ENCODE data around the gene TTC23.
A peak's percentile ranks its signal among the peaks of the same experiment; 100 is the strongest.
"Not testable (repeated sequence)": the region's sequence is repeated elsewhere in the genome, so short reads cannot be mapped to it uniquely, and the experiment has no call there.

The TTC23 gene

DNA sequence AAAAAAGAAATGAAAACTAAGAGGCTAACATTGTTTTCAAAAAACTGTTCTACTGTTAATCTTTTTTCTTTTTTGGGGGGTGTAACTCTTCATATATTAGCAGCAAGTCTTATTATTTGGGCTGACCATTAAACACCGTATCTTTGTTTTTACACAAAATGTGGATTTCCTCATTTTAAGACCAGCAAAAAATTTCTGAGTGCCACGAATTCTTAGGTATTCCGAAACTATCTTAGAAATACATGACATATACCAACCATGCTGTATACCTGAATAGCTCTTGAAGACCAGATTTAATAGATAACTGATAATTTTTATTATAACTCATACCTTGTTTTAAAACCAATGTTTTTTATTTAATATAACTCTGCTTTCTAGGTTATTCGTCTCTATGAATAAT is 620 bp upstream of the TTC23 start:
- no peak for DNase-seq (ENCODE audit: low read depth in 2 of 2)

DNA sequence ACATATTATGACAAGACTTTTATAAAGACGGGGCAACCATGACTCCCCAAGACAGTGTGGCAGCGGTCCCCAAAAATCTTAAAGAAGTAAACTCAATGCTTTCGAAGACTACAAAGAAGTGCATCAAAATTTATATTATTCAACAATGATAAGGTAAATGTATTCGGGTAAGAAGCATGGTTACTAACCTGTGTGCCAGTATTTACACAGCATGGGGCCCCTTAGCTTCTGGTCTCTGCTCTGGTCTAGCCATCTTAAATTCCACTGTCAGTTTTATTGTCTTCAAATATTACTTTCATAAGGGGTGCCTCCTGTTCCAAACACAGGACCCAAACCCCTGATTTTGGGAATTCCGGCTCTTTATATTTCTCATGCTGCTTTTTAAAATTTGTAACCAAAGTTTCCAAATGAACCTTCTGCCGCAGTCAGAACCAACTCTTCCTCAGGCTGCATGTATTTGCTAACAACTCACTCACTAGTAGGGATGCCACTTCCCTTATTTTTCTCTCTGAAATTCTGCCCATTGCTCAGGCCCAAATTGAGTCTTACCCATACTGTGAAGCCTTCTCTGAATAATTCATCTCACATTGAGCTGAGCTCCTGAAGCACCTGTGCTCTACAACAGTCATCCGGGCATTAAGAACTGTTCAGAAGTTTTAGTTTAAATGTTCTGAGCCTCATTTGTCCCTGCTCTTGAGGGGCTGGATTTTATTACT is 1.2 kb downstream of the TTC23 start:
- DNase-seq (ENCODE audit: low read depth in 2 of 2), result no peak

DNA sequence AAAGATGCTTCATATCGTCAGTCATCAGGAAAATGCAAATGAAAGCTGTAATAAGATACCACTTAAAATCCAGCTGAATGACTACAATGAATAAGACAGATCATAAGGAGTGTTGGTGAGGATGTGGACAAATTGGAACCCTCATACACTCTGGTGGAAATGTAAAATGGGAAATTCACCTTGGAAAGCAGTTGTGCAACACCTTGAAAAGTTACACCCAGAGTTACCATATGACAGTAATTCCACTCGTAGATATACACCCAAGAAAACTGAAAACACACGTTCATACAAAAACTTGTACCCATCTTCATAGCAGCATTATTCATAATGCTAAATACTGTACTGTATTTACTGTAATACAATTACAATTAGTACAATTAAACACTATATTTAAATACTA is 2.3 kb downstream of the TTC23 start:
- DNase-seq (ENCODE audit: low read depth in 2 of 2), result no peak

DNA sequence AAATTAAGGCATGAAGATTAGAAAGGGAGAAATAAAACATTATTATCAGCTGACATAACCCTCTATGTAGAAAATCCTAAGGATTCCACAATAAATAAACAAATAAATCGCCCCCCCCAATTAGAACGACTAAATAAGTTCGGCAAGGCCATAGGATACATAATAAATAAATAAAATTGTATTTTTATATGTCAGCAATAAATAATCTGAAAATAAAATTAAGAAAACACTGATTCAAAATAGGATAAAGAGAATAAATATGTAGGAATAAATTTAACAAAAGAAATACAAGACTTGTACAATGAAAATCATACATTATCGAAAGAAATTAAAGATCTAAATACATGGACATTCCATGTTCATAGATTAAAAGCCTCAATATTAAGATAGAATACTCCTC is 5.1 kb downstream of the TTC23 start:
- no peak for DNase-seq (ENCODE audit: low read depth in 2 of 2)

DNA sequence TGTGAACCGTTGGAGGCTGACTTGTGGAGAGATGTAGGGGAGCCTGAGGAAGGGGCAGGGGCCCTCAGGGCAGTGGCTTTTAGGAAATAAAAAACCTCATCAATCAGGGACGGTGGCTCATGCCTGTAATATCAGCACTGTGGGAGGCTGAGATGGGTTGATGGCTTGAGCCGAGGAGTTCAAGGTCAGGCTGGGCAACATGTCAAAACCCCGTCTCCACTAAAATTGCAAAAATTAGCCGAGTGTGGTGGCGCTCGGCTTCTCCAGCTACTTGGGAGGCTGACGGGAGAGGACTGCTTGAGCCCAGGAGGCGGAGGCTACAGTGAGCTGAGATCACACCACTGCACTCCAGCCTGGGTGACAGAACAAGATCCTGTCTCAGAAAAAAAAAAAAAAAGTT is 7.6 kb downstream of the TTC23 start:
- no peak for DNase-seq (ENCODE audit: low read depth in 2 of 2)

DNA sequence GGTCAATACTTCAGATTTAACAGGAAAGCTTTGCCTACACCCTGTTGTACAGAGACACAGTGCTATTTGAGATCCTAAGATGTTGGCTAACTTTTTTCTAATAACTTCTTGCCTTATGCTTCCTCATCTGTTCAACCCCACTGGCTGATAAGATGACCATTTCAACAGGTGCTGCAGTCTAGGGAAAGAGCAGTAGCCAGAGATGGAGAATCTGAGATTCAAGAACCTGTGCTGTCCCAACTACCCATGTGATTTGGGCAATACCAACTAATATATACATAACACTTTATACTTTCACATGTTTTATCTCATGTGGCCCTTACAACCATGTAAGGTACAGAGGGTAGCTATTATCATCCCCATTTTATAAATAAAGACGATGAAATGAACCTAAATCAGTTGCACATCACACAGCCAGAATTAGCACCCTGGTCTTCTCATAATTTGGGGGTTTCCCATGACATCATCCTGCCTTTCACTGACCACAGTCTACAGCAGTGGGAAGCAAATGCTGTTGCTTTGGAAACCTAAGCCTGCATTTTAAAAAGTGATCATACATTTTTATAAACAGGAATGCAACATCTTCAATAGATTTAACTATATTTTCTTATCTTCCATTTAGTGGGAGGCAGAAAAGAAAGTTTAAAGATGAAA is 9.7 kb downstream of the TTC23 start:
- no peak for DNase-seq (ENCODE audit: low read depth in 2 of 2)

DNA sequence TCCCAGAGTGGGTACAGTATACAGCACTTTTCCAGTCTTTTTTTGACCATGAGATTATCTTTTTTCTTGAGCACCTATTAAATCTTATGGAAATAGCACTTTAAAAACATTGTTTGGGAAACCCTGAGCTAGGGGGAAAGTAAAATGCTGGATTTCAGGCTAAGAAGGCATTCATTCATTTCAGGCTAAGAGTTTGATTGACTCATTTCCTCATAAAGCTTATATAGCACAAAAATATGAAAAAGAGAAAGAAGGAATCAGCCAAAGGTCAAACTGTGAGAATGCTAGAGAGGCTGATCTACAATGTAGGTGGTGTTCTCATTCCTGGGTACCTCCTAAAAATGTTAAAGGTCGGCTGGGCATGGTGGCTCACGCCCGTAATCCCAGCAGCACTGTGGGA is 10.5 kb downstream of the TTC23 start:
- no peak for DNase-seq (ENCODE audit: low read depth in 2 of 2)

DNA sequence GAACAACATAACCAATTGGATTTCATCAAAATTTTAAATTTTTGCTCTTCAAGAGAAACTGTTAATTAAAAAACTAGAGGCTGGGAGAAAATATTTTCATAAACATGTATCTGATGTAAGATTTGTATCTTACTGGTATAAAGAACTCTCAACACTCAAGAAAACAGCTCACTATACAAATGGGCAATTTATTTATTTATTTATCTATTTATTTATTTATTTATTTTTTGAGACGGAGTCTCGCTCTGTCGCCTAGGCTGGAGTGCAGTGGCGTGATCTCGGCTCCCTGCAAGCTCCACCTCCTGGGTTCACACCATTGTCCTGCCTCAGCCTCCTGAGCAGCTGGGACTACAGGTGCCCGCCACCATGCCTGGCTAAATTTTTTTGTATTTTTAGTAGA is 15.2 kb downstream of the TTC23 start:
- DNase-seq (ENCODE audit: low read depth in 2 of 2), result not testable (repeated sequence)

DNA sequence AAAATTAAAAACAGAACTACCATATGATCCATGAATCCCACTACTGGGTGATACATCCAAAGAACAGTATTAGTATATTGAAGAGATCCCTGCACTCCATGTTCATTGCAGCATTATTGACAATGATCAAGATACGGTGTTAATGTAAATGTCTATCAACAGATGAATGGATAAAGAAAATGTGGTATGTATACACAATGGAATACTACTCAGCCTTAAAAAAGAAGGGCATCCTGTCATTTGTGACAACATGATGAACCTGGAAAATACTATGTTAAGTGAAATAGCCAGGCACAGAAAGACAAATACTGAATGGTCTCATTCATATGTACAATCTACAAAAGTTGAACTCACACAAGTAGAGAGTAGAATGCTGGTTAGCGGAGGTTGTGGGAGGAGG is 16.6 kb downstream of the TTC23 start:
- DNase-seq (ENCODE audit: low read depth in 2 of 2), result no peak

DNA sequence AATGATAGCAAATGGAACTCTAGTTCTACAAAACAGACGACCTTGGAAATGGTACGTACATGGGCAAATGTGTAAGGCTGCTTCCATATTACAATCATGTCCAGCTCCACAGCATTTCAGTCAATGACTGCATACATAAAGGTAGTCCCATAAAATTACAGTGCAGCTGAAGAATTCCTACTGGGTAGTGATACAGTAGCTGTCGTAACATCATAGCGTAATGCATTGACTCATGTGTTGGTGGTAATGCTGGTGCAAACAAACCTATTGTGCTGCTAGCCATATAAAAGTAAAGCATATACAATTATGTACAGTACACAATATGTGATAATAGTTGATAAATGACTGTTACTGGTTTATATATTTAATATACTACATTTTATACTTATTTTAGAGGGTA is 18.5 kb downstream of the TTC23 start:
- DNase-seq (ENCODE audit: low read depth in 2 of 2), result no peak

DNA sequence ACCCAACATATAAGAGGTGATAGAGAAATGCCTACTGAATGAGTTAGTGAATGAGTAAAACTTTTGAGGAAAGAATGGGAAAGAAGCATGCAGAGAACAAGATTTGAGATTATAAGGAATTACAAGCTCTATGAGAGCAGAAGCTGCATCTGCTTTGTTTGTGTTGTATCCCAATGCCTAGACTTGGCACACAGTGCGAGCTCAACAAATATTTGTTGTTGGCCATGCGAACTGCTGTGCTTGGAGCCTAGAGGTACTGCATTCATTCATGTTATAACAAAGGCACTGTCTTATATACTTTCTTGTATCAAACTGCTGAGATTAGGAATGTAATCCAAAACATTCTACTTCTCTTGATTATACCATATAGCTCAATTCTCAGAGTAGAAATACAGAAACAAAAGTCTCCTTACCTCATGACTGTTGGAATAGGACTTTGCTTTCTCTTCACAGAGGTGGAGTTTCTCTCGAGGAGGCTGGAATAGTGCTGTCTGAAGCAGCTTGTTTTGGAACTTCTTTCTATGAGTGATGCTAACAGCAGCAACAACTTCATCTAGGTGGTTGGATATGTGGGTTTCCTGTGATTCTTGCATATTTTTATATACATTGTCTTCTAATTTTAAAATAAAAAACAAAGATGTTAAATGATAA is 21.1 kb downstream of the TTC23 start:
- no peak for DNase-seq (ENCODE audit: low read depth in 2 of 2)

DNA sequence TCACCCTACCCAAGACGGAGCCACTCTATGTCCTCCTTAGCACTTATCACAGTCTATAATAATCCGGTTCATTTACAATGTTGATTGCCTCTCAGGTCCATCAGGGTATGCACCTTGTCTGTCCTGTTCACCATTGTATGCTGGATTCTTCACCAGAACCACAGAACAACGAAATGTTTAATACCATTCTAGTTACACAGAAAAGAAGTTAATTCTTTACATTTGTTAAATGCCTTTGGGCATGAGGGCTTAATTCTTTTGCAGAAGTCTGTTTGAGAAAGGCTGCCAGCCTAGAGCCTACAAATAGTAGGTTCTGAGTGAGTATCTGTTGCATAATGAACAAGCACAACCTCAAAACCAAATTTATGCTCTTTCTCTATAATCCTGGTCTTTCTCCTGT is 22.6 kb downstream of the TTC23 start:
- DNase-seq (ENCODE audit: low read depth in 2 of 2), result no peak

DNA sequence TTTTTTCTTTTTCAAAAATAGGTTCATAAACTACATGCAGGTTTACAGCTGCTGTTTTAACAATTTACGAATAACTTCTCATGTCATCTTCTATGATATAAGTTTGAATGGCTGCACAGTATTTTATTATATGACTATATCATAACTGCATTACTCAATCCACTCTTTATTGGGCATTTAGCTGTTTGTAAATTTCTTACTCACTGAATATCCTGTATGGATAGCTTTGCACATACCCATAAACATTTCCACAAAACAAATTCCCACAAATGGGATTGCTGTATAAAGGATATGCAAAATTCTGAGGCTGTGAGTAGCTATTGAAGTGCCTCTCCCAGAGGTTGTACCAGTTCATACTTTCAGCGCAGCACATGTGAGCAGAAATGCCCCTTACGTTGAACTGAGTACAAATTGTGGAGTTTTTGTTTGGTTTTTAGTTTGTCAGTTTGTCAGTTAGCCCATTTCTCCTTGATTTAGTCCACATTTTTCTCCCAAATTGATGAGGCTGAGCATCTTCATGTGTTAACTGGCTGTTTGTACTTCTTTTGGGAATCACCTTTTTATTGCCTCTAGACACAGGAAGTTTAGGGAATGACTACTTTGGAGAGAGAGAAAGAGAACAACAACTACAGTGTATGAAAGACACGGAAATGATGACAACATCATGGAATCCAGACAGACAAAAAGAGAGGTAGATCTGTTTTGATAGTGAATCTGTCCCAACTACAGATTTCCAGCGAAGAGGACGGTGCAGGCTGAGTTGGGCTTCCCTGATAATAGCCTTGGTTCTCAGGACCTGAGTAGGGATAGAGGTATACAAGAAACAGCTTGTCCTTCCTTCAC is 24.8 kb downstream of the TTC23 start:
- no peak for DNase-seq (ENCODE audit: low read depth in 2 of 2)

DNA sequence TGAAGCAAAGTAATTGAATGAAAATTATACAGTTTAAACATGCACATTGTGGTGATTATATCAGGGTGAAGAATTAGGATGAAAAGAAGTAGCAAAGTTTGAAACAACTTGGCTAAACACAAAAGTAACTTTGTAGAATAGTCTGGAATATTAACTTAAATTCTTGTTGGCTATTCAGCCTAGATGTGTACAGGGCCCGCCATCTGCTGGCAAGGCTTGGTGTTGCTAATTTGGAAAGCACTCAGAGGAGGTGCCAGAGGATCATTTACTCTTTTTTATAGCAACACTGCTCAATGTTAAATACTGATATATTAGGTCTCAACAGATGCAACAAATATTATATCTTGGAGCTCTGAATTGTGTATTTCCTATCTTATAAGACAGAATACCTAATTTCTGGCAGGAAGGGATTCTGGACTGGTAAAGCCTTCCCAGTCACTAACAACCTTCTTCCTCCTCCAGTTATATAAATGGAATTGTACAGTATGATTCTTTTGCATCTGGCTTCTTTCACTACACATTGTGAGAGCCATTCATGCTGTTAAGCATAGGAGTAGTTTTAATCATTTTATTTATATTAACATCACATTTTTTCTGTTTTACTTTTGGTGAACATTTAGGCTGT is 36.1 kb downstream of the TTC23 start:
- peak; percentile 47 to 48 for DNase-seq (ENCODE audit: low read depth in 2 of 2)

DNA sequence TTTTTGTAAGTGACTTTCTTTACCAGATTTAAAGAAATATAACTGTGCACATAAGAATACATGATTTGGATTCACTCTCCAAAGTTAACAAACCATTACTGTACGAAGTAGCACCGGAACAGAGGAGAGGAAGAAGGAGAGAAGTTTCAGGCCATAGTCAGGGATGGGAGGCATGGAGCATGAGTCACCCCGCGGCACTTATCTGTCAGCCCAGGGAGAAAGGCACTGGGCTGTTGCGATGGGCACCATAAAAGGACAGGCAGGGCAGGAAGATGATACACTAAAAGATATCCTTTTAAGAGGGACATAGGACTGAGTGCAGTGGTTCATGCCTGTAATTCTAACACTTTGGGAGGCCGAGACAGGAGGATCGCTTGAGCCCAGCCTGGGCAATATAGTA is 37.0 kb downstream of the TTC23 start:
- no peak for DNase-seq (ENCODE audit: low read depth in 2 of 2)

DNA sequence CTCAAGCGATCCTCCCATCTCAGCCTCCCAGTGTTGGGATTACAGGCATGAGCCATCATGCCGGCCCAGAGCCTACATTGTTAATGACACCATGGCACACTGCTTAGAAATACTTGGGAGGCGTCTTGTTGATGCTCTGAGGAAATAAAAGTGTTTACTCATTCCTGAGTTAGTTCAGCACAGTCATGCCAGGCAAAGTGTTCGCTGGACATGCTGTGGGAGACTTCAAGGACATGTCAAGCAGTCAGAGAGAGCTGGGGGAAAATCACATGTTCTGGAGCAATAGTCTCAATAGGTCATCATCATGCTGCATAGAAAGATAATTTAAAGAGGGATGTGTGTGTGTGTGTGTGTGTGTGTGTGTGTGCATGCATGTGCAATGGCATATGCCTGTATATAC is 37.5 kb downstream of the TTC23 start:
- no peak for DNase-seq (ENCODE audit: low read depth in 2 of 2)

DNA sequence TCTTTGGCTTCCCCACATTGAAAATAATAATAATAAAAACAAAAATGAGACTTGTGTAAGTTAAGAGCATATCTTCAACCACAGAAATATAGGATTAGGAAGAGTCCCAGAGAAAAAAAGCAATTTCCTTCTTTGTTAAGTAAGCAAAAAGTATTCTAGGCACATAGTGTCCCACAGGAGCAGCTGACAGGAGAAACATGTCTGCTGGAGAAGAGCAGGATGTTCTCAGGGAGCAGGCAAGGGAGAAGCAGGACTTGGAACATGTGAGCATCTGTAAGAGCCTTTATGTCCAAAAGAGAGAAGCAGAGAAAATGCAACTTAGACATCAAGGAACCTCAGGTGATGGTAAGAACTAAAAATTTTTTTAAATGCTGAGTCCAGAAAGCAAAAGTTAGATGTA is 39.0 kb downstream of the TTC23 start:
- DNase-seq (ENCODE audit: low read depth in 2 of 2), result no peak

DNA sequence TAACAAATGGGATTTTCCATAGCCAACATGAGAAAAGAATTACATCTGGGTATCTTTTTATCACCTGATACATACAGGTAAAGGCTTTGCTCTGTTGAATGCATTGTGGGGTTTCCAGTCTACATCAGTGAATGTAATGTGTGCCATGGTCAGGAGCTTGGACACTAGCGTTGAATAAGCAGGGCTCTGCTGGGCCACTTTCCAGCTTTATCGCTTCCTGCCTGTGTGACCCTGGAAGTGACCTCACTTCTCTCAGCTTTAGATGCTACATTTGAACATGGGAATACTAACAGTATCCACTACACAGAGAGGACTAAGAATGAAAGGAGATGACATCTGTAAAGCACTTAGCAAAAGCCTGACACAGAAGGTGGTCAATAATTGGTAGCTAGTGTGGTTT is 40.1 kb downstream of the TTC23 start:
- no peak for DNase-seq (ENCODE audit: low read depth in 2 of 2)

DNA sequence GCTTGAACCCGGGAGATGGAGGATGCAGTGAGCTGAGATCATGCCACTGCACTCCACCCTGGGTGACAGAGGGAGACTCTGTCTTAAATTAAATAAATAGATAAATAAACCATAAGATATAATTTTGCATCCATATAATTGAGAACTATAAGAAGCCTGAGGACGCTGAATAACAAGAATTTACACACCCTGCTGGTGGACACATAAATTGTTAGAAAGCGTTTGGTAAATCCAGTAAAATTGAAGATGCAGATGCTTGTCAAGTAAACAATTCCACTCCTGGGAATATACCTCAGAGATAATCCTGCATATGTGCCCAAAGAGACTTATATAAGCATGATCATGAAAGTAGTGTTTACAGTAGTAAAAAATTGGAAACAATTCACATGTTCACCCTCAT is 41.7 kb downstream of the TTC23 start:
- no peak for DNase-seq (ENCODE audit: low read depth in 2 of 2)

DNA sequence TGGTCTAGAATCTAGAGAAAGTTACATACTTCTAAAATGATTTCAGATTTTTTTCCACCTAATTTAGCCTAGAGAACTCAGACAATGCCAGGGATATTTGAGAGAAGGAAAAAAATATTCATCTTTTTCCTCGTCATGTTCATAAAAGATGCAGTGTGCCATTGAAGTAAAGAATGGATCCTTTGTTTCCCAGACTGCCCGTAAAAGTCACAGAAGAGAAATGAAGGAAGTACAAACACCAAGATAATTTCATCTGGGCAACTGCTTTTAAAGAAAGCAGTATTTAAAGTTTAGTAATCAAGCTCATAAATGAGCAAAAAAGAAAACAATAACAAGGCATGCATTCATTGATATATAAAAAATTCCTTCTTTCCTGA is 47.2 kb downstream of the TTC23 start:
- DNase-seq (ENCODE audit: low read depth in 2 of 2), result no peak

DNA sequence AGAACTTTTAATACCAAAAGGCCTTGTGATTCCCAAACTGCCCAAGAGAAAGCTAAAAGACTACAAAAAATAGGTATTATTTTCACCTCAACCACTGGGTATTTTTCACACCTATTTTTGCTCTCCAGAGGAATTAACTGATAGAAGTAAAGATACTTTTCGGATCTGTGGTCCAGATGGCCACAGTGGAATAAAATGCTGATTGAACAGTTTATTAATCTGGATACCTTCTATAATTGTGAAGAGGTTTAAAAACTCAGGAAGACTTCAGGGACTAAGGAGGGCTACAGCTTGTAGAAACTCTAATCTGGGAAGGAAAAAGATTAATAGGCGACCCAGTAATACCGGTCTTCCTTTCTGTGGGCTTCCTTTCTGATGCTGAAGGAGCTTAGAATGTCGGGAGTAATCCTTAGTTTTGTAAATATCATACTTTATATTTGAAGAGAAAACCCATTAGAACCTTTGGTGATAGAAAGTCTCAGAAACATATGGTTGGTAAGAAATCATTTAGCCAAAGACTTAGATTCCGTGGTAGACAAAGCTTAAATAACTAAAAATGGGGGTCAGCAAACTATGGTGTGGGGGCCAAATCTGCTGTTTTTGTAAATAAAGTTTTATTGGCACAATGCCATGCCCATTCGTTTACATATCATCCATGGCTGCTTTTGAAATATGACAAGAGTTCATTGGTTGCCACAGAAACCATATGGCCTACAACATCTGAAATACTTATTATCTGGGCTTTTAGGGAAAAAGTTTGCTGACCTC is 47.8 kb downstream of the TTC23 start:
- DNase-seq (ENCODE audit: low read depth in 2 of 2), result no peak

All from stimulated activated CD4-positive, alpha-beta T cell treated with anti-CD3 and anti-CD28 coated beads, Interleukin-4, amount 100 ng/mL, for 48 hours (primary cell).